H1 (cell line): ENCODE results near the gene OR10AD1. TPM values are rescaled to one million over a fixed set of nuclear protein-coding genes. Genes with fewer than 3 reads are reported as not detected.

Experiments used
- CTCF ChIA-PET: fragments of 300-600 bp; sonication (Branson Sonifier 250); formaldehyde crosslinking; loops from one replicate; lab custom pipeline; 2021; ENCODE audit not compliant: partially characterized antibody; lab: Charles Lee
- POLR2A ChIA-PET: fragments of 300-600 bp; sonication (Branson Sonifier 250); formaldehyde crosslinking; loops from one replicate; lab custom pipeline; 2021; ENCODE audit warnings: inconsistent platforms; ENCODE audit not compliant: partially characterized antibody; lab: Charles Lee
- DNase-seq, 2 experiments: peaks; one replicate each; pipeline versions ENCODE4 v3.0.0 to v3.0.0-alpha.2; 2010 to 2022; ENCODE audit warnings: low spot score in 2 of 2, low read depth in 1 of 2, mixed read lengths in 1 of 2
- FAIRE-seq: peaks from 2 replicates; lab custom pipeline; 2011; peaks lifted over from hg19 to GRCh38; lab: Jason Lieb, UNC
- H2AFZ ChIP-seq: 2 replicates; pipeline ENCODE4 v1.8.1; 2012; ENCODE audit warnings: low read length, inconsistent platforms
- H2AK5ac ChIP-seq: 2 replicates; pipeline ENCODE4 v1.6.1; 2013; ENCODE audit warnings: low read depth, low read length
- H2BK120ac ChIP-seq: replicated peaks from 2 replicates; pipeline ENCODE3; 2013; ENCODE audit warnings: low read depth, low read length, inconsistent platforms
- H2BK12ac ChIP-seq: 2 replicates; pipeline ENCODE4 v1.6.1; 2013; ENCODE audit warnings: low read depth, low read length
- H2BK15ac ChIP-seq: 2 replicates; pipeline ENCODE4 v1.6.1; 2013; ENCODE audit warnings: low read length
- H2BK20ac ChIP-seq: 2 replicates; pipeline ENCODE4 v1.6.1; 2013; ENCODE audit warnings: low read length
- H2BK5ac ChIP-seq: 2 replicates; pipeline ENCODE4 v1.6.1; 2013; ENCODE audit warnings: low read depth, low read length
- H3K14ac ChIP-seq: 2 replicates; pipeline ENCODE4 v1.6.1; 2013; ENCODE audit warnings: inconsistent platforms; ENCODE audit not compliant: insufficient read length
- H3K18ac ChIP-seq: 2 replicates; pipeline ENCODE4 v1.6.1; 2013; ENCODE audit warnings: low read length; ENCODE audit errors: extremely low read depth
- H3K23ac ChIP-seq: 2 replicates; pipeline ENCODE4 v1.6.1; 2013; ENCODE audit warnings: inconsistent platforms; ENCODE audit not compliant: insufficient read length
- H3K23me2 ChIP-seq: 2 replicates; pipeline ENCODE4 v1.6.1; 2013; ENCODE audit warnings: low read depth, low read length
- H3K27ac ChIP-seq: 2 replicates; pipeline ENCODE4 v1.6.1; 2011; ENCODE audit warnings: low read depth, low read length, inconsistent platforms
- H3K27me3 ChIP-seq, 4 experiments: replicated peaks in 1 of 4; 1 replicate in 1 of 4; 2 replicates in 3 of 4; pipeline versions ENCODE4 v1.6.1 to v1.8.1; 2011 to 2013; ENCODE audit warnings: low read length in 3 of 4, mild to moderate bottlenecking in 3 of 4, inconsistent platforms in 2 of 4, mixed read lengths in 2 of 4, moderate library complexity in 1 of 4; ENCODE audit not compliant: control insufficient read depth in 3 of 4, insufficient read depth in 3 of 4; ENCODE audit errors: extremely low read depth in 1 of 4
- H3K36me3 ChIP-seq, 4 experiments: 2 replicates each; pipeline versions ENCODE4 v1.6.1 to v1.8.1; 2011 to 2013; ENCODE audit warnings: mild to moderate bottlenecking in 4 of 4, low read length in 3 of 4, moderate library complexity in 2 of 4, control low read depth in 1 of 4, inconsistent platforms in 1 of 4; ENCODE audit not compliant: insufficient read depth in 4 of 4, control insufficient read depth in 2 of 4
- H3K4ac ChIP-seq: replicated peaks from 2 replicates; pipeline ENCODE3; 2013; ENCODE audit warnings: low read length, low read depth, mixed read lengths, inconsistent platforms; ENCODE audit not compliant: insufficient read length
- H3K4me1 ChIP-seq, 4 experiments: replicated peaks in 1 of 4; 1 replicate in 1 of 4; 2 replicates in 3 of 4; pipeline versions ENCODE4 v1.6.1 to v1.8.1; 2011 to 2013; ENCODE audit warnings: low read length in 3 of 4, inconsistent platforms in 2 of 4, mixed read lengths in 1 of 4; ENCODE audit not compliant: insufficient read depth in 4 of 4, control insufficient read depth in 3 of 4
- H3K4me2 ChIP-seq, 2 experiments: 2 replicates each; pipeline versions ENCODE4 v1.6.1 to v1.8.1; 2011 to 2013; ENCODE audit warnings: low read depth in 2 of 2, low read length in 2 of 2, control low read depth in 1 of 2, inconsistent platforms in 1 of 2, mild to moderate bottlenecking in 1 of 2; ENCODE audit not compliant: insufficient read depth in 1 of 2
- H3K4me3 ChIP-seq, 4 experiments: fragments of 200-600, 300-600 bp in 1 of 4; sonication (generic), shearing (Covaris generic), sonication (Bioruptor Twin) in 1 of 4; 2 replicates each; pipeline versions ENCODE4 v1.5.1 to v1.8.1; 2011 to 2016; ENCODE audit warnings: low read length in 4 of 4, low read depth in 3 of 4, control low read depth in 2 of 4, inconsistent platforms in 2 of 4, mild to moderate bottlenecking in 2 of 4, mixed read lengths in 1 of 4, moderate library complexity in 1 of 4; ENCODE audit not compliant: insufficient read depth in 2 of 4; ENCODE audit errors: extremely low read depth in 1 of 4
- H3K56ac ChIP-seq: replicated peaks from 2 replicates; pipeline ENCODE3; 2013; ENCODE audit warnings: low read depth, mild to moderate bottlenecking, mixed read lengths, low read length, inconsistent platforms; ENCODE audit not compliant: insufficient read length
- H3K79me1 ChIP-seq: 2 replicates; pipeline ENCODE4 v1.6.1; 2013; ENCODE audit warnings: low read depth, low read length, control low read depth
- H3K79me2 ChIP-seq, 2 experiments: 2 replicates each; pipeline versions ENCODE4 v1.6.1 to v1.8.1; 2012 to 2013; ENCODE audit warnings: low read length in 2 of 2, mild to moderate bottlenecking in 2 of 2, inconsistent platforms in 1 of 2; ENCODE audit not compliant: insufficient read depth in 2 of 2, control insufficient read depth in 1 of 2
- H3K9ac ChIP-seq, 4 experiments: replicated peaks in 1 of 4; 1 replicate in 1 of 4; 2 replicates in 3 of 4; pipeline versions ENCODE4 v1.6.1 to v1.8.1; 2011 to 2013; ENCODE audit warnings: low read depth in 3 of 4, low read length in 3 of 4, control low read depth in 2 of 4, mild to moderate bottlenecking in 2 of 4, moderate library complexity in 2 of 4, inconsistent platforms in 1 of 4; ENCODE audit errors: extremely low read depth in 1 of 4
- H3K9me3 ChIP-seq, 2 experiments: 2 replicates each; pipeline versions ENCODE4 v1.6.1 to v1.8.1; 2012 to 2013; ENCODE audit warnings: mild to moderate bottlenecking in 2 of 2, moderate library complexity in 2 of 2, control low read depth in 1 of 2, inconsistent platforms in 1 of 2, low read depth in 1 of 2, low read length in 1 of 2, mixed read lengths in 1 of 2; ENCODE audit not compliant: insufficient read depth in 2 of 2
- H4K20me1 ChIP-seq, 2 experiments: replicated peaks in 1 of 2; 2 replicates each; pipeline versions ENCODE3 to v1.8.1; 2011 to 2013; ENCODE audit warnings: inconsistent platforms in 2 of 2, low read length in 2 of 2, mild to moderate bottlenecking in 1 of 2; ENCODE audit not compliant: insufficient read depth in 2 of 2, control insufficient read depth in 1 of 2
- H4K5ac ChIP-seq: 2 replicates; pipeline ENCODE4 v1.6.1; 2013; ENCODE audit warnings: low read length, low read depth, mixed read lengths, inconsistent platforms; ENCODE audit not compliant: insufficient read length
- H4K8ac ChIP-seq: 2 replicates; pipeline ENCODE4 v1.8.0; 2013; ENCODE audit warnings: mild to moderate bottlenecking, moderate library complexity, low read length, inconsistent platforms; ENCODE audit not compliant: insufficient read depth; ENCODE audit errors: extremely low read depth
- H4K91ac ChIP-seq: replicated peaks from 2 replicates; pipeline ENCODE3; 2013; ENCODE audit warnings: low read length, mixed read lengths, inconsistent platforms; ENCODE audit not compliant: insufficient read length
- CBX5 ChIP-seq: fragments of 300-800, 300-1000 bp; sonication (generic); IDR thresholded peaks from 2 replicates; pipeline ENCODE4 v1.7.1; 2016; ENCODE audit warnings: antibody characterized with exemption, low read length, low read depth
- CBX8 ChIP-seq: fragments of 300-800, 300-1000 bp; sonication (generic); IDR thresholded peaks from 2 replicates; pipeline ENCODE4 v1.7.1; 2016; ENCODE audit warnings: low read depth, low read length, borderline replicate concordance
- CTBP2 ChIP-seq: IDR thresholded peaks from 2 replicates; pipeline ENCODE4 v1.7.0; 2011; ENCODE audit warnings: borderline replicate concordance, mild to moderate bottlenecking, moderate library complexity, mixed read lengths, low read length; ENCODE audit not compliant: insufficient read depth, insufficient read length
- EZH2 ChIP-seq: fragments of 200-600 bp; sonication (generic); IDR thresholded peaks from 2 replicates; pipeline ENCODE4 v1.7.1; 2012; ENCODE audit warnings: low read depth, mild to moderate bottlenecking, moderate library complexity, low read length, inconsistent platforms; ENCODE audit not compliant: severe bottlenecking
- HDAC6 ChIP-seq: IDR thresholded peaks from one replicate; pipeline ENCODE4 v1.7.1; 2012; ENCODE audit warnings: low read depth, mild to moderate bottlenecking, inconsistent platforms, low read length, moderate library complexity
- POU5F1 ChIP-seq: IDR thresholded peaks from 2 replicates; pipeline ENCODE4 v1.6.1; 2011; ENCODE audit warnings: low read depth, mild to moderate bottlenecking, low read length, moderate library complexity
- polyA plus RNA-seq, 7 experiments: library from polyadenylated mRNA; depleted of rRNA in 3 of 7; stranded (reverse) in 5 of 7; unstranded in 2 of 7; fragments of >200 nt in 5 of 7; fragments of 200-250 nt in 2 of 7; gene quantifications; 1 replicate in 5 of 7; 2 replicates in 1 of 7; 4 replicates in 1 of 7; pipeline versions ENCODE4 v1.2.1 to v1.2.3, GENCODE V29; 2011 to 2013; ENCODE audit warnings: missing spikeins in 2 of 7, mixed read lengths in 2 of 7
- total RNA-seq: library from RNA; stranded (reverse); fragmentation: NEBNext Ultra II Directional; extraction: Animal tissue kit (Norgen Biotek cat#: 25700); gene quantifications from 2 replicates; pipeline ENCODE4 v1.2.1, GENCODE V29; 2021

The OR10AD1 gene
- total and polyA plus RNA-seq, 2 of the 8 experiments (the other 6 are each of a cell fraction or from before 2014, with no cell fraction given) = not detected

- Histone ChIP-seq H3K9me3 (no peaks in the 10 kb centered on the region), H3K9ac (no peak overlapping the region), H3K4me2 (no peak overlapping the region), H3K14ac (no peak overlapping the region), H3K27me3 (peaks cover 0 to under 1% (median 0%) of the 10 kb centered on the region in 4 experiments; a peak in 2 of 7 replicates), H2BK15ac (no peak overlapping the region), H4K5ac (no peak overlapping the region), H2BK20ac (no peak overlapping the region), H3K36me3 (no peaks in the 10 kb centered on the region), H3K27ac (no peak overlapping the region), H4K91ac (no peak overlapping the region), H3K4me3 (no peak overlapping the region), H2AK5ac (no peak overlapping the region), H3K23ac (no peak overlapping the region), H3K4me1 (no peaks in the 10 kb centered on the region), H4K20me1 (no peaks in the 10 kb centered on the region), H3K18ac (no peak overlapping the region), H2BK120ac (no peak overlapping the region), H2BK12ac (no peak overlapping the region), H3K56ac (no peak overlapping the region), H2BK5ac (no peak overlapping the region), H3K79me2 (no peaks in the 10 kb centered on the region), H3K79me1 (no peaks in the 10 kb centered on the region), H4K8ac (no peak overlapping the region), H2AFZ (no peak overlapping the region), H3K23me2 (no peaks in the 10 kb centered on the region; the same call in 1 of the 2 replicates), H3K4ac (no peak overlapping the region)
- FAIRE-seq (no peak), DNase-seq (no peak)
- CTCF ChIA-PET = no interaction called here
- POLR2A ChIA-PET = no interaction called here
- TF ChIP-seq POU5F1 (no peak), CBX5 (no peak), EZH2 (no peak), HDAC6 (no peak), CTBP2 (no peak), CBX8 (no peak)
Observed at GRCh38 chr12:48191096-48191495, 12.0 kb downstream of the OR10AD1 start.
